Fibroblast of skin of left quadriceps (primary cell): ENCODE results near the gene DPYD.
A peak's percentile ranks its signal among the peaks of the same experiment; 100 is the strongest.

Experiments used
- DNase-seq, 2 experiments: peaks; one replicate each; pipeline ENCODE4 v3.0.0-alpha.2; 2013; ENCODE audit warnings: low read depth in 2 of 2

The DPYD gene

DNA sequence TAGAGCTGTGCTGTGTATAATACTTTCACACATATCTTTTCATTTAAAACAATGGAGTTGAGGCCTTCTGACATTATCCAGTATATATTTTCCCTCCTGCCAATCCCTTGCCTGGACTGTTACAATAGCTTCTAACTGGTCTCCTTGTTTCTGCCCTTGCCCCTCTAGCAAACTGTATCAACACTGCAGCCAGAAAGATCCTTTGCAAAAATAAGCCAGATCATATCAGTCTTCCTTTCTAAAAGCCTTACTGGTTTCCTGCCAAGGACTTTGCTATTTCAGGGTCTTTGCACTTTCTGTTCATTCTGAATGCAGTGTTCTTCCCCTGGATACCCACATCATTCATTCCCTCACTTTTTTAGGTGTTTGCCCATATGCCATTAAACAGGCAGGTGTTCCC is 829.2 kb downstream of the DPYD start:
- no peak for DNase-seq

DNA sequence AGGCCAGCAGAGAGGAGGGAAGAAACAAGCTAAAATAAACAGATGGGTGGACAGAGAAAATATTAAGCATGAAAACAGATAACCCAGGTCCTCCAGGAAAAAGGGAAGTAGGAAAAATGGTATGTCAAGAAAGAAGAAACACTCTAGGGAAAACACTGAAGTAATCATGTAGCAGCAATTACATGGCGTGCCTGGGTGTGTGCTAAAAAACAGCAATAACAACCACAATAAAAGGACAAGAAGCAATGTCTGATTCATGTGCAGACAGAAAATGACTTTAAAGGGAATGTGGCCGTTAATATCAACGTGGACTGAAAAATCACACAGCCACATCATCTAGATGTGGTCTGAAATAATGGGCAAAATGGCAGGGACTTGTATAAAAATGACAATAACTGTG is 829.6 kb downstream of the DPYD start:
- DNase-seq, result no peak

DNA sequence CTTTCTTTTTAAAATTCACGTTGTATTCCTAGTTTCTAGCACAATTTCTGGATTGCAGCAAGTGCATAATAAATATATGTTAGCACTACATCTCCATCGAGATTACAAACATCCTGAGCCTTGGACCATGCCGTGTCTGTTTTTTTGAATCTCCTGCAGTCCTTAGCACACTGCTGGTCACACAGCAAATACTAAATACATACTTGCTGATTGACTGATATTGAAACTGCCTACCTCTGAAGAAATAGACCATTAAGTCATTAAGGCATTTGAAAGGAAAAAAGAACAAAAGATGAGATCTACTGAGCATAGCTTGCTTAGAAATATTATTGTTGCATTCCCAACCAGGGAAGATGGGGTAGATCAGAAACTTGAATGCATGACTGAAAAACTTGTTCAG is 830.1 kb downstream of the DPYD start:
- DNase-seq, result no peak

DNA sequence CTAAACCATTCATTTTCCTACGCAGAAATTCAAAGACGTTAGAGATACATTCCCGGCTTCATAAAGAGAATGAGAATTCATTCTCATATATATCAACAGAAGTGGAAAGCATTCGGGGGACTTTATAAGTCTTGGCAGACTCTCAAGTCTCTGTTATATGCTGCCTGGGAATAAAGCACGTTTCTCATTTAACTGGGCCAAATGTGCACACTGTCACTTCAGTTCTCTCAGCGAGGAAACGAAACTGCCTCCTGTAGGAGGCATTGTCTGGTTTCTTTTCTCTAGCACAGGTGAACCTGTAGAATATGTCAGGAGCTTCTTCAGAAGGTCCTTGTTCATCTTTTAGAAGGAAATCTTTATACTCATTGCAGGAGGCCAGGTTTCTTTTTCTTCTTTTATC is 831.7 kb downstream of the DPYD start:
- no peak for DNase-seq

- DNase-seq, result no peak
Measured at GRCh38 chr1:97088391-97088790, 832.4 kb downstream of the DPYD start.

DNA sequence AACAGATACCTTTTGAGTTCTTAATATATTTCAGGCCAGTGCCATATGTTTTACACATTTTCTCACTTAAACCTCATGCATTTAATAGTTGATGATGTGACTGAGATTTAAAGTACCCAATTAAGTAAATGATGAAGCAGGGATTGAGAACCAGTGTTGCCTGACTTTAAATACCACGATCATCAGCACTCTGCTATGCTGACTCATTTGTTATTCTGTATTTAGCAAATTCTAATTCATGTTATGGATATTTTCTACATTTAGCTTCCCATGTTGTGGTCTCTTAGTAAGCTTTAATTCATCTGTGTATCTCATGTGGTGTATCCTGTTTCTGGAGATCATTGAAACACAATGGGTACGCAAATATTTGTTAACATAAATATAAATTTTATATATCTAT is 836.3 kb downstream of the DPYD start:
- DNase-seq, result peak; percentile 59 to 67

- DNase-seq, result no peak
Measured at GRCh38 chr1:97082160-97082848, 838.5 kb downstream of the DPYD start.

DNA sequence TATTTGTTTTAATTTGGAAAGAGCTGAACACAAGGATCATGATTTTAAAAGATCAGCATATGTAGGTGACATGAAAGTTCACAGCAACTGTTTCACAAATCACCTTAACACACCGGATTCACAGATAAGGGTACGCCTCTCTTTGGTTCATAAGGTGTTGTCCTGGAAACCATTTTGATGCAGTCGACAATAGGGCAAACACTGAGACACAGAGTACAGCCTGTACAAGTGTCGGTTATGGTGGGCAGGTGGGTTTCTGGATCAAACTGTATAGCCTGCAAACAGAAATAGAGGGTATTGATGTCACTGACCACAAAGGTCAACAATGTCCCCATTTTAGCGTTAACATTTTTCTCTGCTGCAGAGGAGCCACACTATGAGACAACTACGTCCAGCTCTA is 842.0 kb downstream of the DPYD start:
- DNase-seq, result no peak

- no peak for DNase-seq
Measured at GRCh38 chr1:97077221-97077620, 843.6 kb downstream of the DPYD start.

DNA sequence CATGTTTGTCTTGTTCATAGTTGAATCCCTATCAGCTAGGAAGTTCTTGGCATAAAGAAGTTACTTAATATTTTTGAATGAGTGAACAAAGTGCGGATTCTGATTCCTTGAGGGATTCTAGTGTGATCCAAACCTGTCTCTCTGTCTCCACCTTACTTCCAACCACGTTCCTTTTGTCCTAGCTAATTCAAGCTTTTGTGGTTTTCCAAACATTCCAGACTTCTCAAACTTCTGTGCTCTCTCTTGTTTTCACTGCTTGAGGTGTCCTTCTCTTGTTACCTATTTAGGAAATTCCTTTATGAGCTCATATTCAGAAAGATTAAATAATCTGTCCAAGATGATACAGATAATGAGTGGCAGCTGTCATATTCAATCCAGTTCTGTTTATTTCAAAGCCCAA is 846.1 kb downstream of the DPYD start:
- DNase-seq, result no peak

DNA sequence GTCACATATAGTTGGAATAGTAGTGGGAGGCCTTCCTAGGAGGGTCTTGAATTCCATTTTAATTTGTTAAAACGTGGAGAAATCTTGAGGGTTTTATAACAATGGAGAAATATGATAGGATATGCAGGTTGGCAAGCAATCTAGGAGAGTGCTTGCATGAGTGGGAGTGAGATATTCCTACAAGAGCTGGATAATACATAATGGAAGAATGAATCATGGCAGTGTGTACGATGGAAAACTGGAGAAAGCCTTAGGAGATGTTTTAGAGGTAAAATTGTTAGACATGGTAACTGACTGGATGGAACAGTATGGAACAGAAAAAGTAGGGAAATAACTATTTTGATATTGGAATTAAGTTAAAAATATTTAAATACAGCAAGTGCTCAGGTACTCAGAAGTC is 846.9 kb downstream of the DPYD start:
- DNase-seq, result no peak

GRCh38 chr1:97073169-97073568 is 847.7 kb downstream of the DPYD start:
- no peak for DNase-seq

GRCh38 chr1:97071173-97071572 is 849.7 kb downstream of the DPYD start:
- DNase-seq, result peak; percentile 15 to 26

- no peak for DNase-seq
Measured at GRCh38 chr1:97070376-97070775, 850.5 kb downstream of the DPYD start.

DNA sequence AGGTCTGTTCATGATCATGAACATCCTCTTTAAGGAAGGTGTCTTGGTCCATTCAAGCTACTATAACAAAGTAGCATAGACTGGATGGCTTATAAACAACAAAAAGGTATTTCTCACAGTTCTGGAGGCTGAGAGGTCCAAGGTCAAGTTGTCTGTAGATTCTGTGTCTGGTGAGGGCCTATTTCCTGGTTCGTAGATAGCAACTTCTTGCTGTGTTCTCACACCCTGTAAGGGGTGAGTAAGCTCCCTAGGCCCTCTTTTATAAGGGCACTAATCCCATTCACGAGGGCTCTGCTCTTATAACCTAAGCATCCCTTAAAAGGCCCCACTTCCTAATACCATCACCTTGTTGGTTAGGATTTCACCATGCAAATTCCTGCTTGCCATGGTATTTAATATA is 851.5 kb downstream of the DPYD start:
- DNase-seq, result no peak

DNA sequence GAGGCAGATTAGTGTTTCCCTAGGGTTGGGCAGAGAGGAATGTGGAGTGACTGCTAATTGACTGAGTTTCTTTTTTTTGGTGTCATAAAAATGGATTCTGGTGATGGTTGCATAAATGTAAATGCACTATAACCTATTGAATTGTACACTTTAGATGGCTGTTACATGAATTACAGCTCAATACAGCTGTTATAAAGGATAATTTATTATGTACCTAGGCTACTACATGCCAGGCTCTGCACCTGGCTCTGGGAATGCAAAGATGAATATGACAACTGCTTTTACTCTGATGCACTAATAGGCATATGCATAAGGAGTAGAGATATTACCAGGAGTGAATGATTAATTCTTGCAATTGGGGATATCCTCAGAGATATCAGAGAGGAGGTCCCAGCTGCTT is 854.0 kb downstream of the DPYD start:
- no peak for DNase-seq

GRCh38 chr1:97063532-97063931 is 857.3 kb downstream of the DPYD start:
- DNase-seq, result no peak

GRCh38 chr1:97061604-97062003 is 859.2 kb downstream of the DPYD start:
- DNase-seq, result no peak

- DNase-seq, result no peak
Measured at GRCh38 chr1:97056386-97056785, 864.4 kb downstream of the DPYD start.

DNA sequence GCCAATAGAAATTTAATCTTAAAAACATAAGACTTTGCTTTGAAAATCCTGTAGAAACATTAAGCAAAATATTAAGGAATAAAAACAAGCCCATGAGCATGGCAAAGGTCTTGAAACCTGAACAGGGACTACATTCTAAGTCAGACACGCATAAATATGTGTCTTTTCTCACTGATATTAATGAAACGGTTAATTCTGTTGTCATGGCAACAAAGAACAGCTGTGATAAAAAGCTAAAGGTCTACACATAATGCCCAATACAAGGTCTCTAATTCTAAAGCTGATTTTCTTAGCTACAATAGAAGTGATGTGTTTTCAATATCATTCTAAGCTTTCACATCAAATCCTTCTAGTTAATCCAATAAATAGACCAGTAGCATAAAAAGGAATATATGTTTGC is 867.6 kb downstream of the DPYD start:
- DNase-seq, result no peak

- DNase-seq, result no peak
Measured at GRCh38 chr1:97051823-97052222, 869.0 kb downstream of the DPYD start.

GRCh38 chr1:97050506-97050905 is 870.3 kb downstream of the DPYD start:
- DNase-seq, result peak; percentile 44 to 52

GRCh38 chr1:97047421-97047793 is 873.4 kb downstream of the DPYD start:
- no peak for DNase-seq

DNA sequence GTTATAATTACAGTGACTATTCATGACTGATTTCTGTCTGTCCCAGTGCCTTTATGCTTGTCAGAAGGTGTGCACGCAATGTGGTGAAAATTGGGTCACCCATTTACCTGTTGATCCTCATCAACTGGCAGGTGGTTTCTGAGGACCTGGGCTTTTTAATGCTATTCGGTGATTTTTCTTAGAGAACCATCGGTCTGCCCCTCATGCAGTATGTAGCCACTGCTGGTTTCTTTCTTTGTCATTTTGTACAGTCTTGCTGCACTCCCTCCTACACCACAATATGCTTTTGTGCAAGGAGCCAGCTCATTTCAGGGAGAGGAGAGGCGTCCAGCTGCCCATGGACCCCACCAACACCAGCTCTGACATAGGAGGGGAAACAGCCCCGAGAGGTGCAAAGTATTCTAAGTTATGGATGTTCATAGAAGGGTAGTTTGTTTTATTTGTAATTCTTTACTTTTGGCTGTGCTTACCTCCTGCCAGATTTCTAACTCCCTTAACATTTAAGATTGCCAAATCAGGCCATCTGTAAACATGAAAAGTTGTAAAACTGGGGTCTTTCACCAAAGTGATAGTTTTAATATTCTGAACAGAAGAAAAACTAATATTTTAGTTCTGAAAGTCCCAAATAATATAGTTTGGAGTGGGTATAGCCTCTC is 873.9 kb downstream of the DPYD start:
- DNase-seq, result no peak
